IMR-90 (cell line): ENCODE data around the gene SAYSD1. TPM values are rescaled to one million over a fixed set of nuclear protein-coding genes. Genes with fewer than 3 reads are reported as not detected.

Experiments used
- ATAC-seq: fragments of 200-7000 bp; cut with Tn5 transposase; 2 replicates; pipeline ENCODE4 v1.9.1; 2020; ENCODE audit warnings: low read depth, mild to moderate bottlenecking, moderate library complexity
- BruUV-seq: library from RNA; stranded (reverse); fragments of 400-500 nt; replicated peaks from 2 replicates; lab custom pipeline; 2021; lab: Mats Ljungman, UMichigan
- CTCF ChIA-PET: fragments of 300-600 bp; formaldehyde crosslinking; extraction: SDS; loops from one replicate; lab custom pipeline; 2021; ENCODE audit warnings: antibody characterized with exemption; lab: Yijun Ruan, JAX
- POLR2A ChIA-PET: fragments of 300-600 bp; sonication (Branson Sonifier 250); formaldehyde crosslinking; loops from one replicate; lab custom pipeline; 2022; ENCODE audit warnings: antibody characterized with exemption; ENCODE audit not compliant: unreplicated experiment; lab: Charles Lee
- DNase-seq: peaks from one replicate; pipeline ENCODE4 v3.0.0; 2013
- H2AFZ ChIP-seq: replicated peaks from 2 replicates; pipeline ENCODE3; 2013; ENCODE audit warnings: low read length, mild to moderate bottlenecking; ENCODE audit not compliant: poor library complexity
- H2AK5ac ChIP-seq: 2 replicates; pipeline ENCODE4 v1.6.1; 2013; ENCODE audit warnings: low read depth, low read length, inconsistent platforms
- H2AK9ac ChIP-seq: replicated peaks from 2 replicates; pipeline ENCODE3; 2013; ENCODE audit warnings: mild to moderate bottlenecking, low read depth, low read length, moderate library complexity; ENCODE audit not compliant: poor library complexity
- H2BK120ac ChIP-seq: 2 replicates; pipeline ENCODE4 v1.6.1; 2013; ENCODE audit warnings: low read depth, low read length, inconsistent platforms
- H2BK15ac ChIP-seq: 3 replicates; pipeline ENCODE4 v1.6.1; 2013; ENCODE audit warnings: low read depth, low read length, inconsistent platforms
- H2BK20ac ChIP-seq: 2 replicates; pipeline ENCODE4 v1.6.1; 2013; ENCODE audit warnings: low read depth, mild to moderate bottlenecking, inconsistent platforms, low read length, moderate library complexity
- H2BK5ac ChIP-seq: 2 replicates; pipeline ENCODE4 v1.6.1; 2013; ENCODE audit warnings: mild to moderate bottlenecking, low read depth, low read length, inconsistent platforms; ENCODE audit not compliant: poor library complexity, severe bottlenecking
- H3K14ac ChIP-seq: replicated peaks from 2 replicates; pipeline ENCODE4 v1.6.1; 2013; ENCODE audit warnings: low read depth, low read length, inconsistent platforms
- H3K18ac ChIP-seq: 2 replicates; pipeline ENCODE4 v1.6.1; 2013; ENCODE audit warnings: low read depth, low read length, control low read depth
- H3K23ac ChIP-seq: 2 replicates; pipeline ENCODE4 v1.6.1; 2013; ENCODE audit warnings: low read depth, low read length, inconsistent platforms
- H3K27ac ChIP-seq: 2 replicates; pipeline ENCODE4 v1.5.1; 2013; ENCODE audit warnings: mild to moderate bottlenecking, control low read depth, low read length; ENCODE audit not compliant: insufficient read depth
- H3K27me3 ChIP-seq: 2 replicates; pipeline ENCODE4 v1.6.1; 2013; ENCODE audit warnings: low read length; ENCODE audit not compliant: control insufficient read depth, insufficient read depth
- H3K36me3 ChIP-seq: 2 replicates; pipeline ENCODE4 v1.6.1; 2013; ENCODE audit warnings: low read length, mixed read lengths; ENCODE audit not compliant: control insufficient read depth, insufficient read depth
- H3K4ac ChIP-seq: 2 replicates; pipeline ENCODE4 v1.6.1; 2013; ENCODE audit warnings: low read depth, low read length, inconsistent platforms
- H3K4me1 ChIP-seq: 2 replicates; pipeline ENCODE4 v1.6.1; 2013; ENCODE audit warnings: low read length, mixed read lengths; ENCODE audit not compliant: control insufficient read depth, insufficient read depth
- H3K4me2 ChIP-seq: 2 replicates; pipeline ENCODE4 v1.6.1; 2013; ENCODE audit warnings: low read depth, mild to moderate bottlenecking, control low read depth, low read length, moderate library complexity
- H3K4me3 ChIP-seq: 2 replicates; pipeline ENCODE4 v1.5.1; 2013; ENCODE audit warnings: low read depth, mild to moderate bottlenecking, control low read depth, low read length, moderate library complexity; ENCODE audit not compliant: insufficient read depth
- H3K56ac ChIP-seq: 2 replicates; pipeline ENCODE4 v1.6.1; 2013; ENCODE audit warnings: low read length, inconsistent platforms; ENCODE audit not compliant: insufficient read depth; ENCODE audit errors: extremely low read depth
- H3K79me1 ChIP-seq, 2 experiments: 2 replicates each; pipeline ENCODE4 v1.6.1; 2013; ENCODE audit warnings: low read length in 2 of 2, inconsistent platforms in 1 of 2, low read depth in 1 of 2
- H3K9ac ChIP-seq: 2 replicates; pipeline ENCODE4 v1.6.1; 2013; ENCODE audit warnings: low read depth, low read length, control low read depth
- H3K9me1 ChIP-seq: 2 replicates; pipeline ENCODE4 v1.6.1; 2013; ENCODE audit warnings: low read length, inconsistent platforms; ENCODE audit not compliant: insufficient read depth
- H3K9me3 ChIP-seq: 2 replicates; pipeline ENCODE4 v1.6.1; 2013; ENCODE audit warnings: low read length; ENCODE audit not compliant: control insufficient read depth, insufficient read depth
- H4K20me1 ChIP-seq: 2 replicates; pipeline ENCODE4 v1.6.1; 2013; ENCODE audit warnings: low read length, inconsistent platforms; ENCODE audit not compliant: insufficient read depth
- H4K5ac ChIP-seq: 2 replicates; pipeline ENCODE4 v1.6.1; 2013; ENCODE audit warnings: mild to moderate bottlenecking, low read depth, low read length, control low read depth
- H4K8ac ChIP-seq, 2 experiments: 2 replicates each; pipeline ENCODE4 v1.6.1; 2013; ENCODE audit warnings: low read depth in 2 of 2, low read length in 2 of 2, control low read depth in 1 of 2, inconsistent platforms in 1 of 2
- H4K91ac ChIP-seq: 2 replicates; pipeline ENCODE4 v1.6.1; 2013; ENCODE audit warnings: low read depth, low read length, inconsistent platforms; ENCODE audit not compliant: insufficient read depth
- BHLHE40 ChIP-seq: fragments of 150-350 bp; IDR thresholded peaks from 2 replicates; pipeline ENCODE4 v1.6.1; 2016; ENCODE audit warnings: mild to moderate bottlenecking, low read depth, low read length
- CEBPB ChIP-seq: IDR thresholded peaks from 2 replicates; pipeline ENCODE4 v1.6.1; 2012; ENCODE audit warnings: low read depth, low read length, improper control_type of control experiment
- MAFK ChIP-seq: IDR thresholded peaks from 2 replicates; pipeline ENCODE4 v1.6.1; 2012; ENCODE audit warnings: low read depth, low read length, improper control_type of control experiment
- MAZ ChIP-seq: IDR thresholded peaks from 2 replicates; pipeline ENCODE4 v1.6.1; 2012; ENCODE audit warnings: low read depth, mild to moderate bottlenecking, low read length, improper control_type of control experiment, moderate library complexity, borderline replicate concordance
- MXI1 ChIP-seq: IDR thresholded peaks from 2 replicates; pipeline ENCODE4 v1.6.1; 2012; ENCODE audit warnings: low read depth, mild to moderate bottlenecking, low read length, moderate library complexity, borderline replicate concordance
- NFE2L2 ChIP-seq: fragments of 150-350 bp; IDR thresholded peaks from 2 replicates; pipeline ENCODE4 v1.6.1; 2016; ENCODE audit warnings: low read depth, mild to moderate bottlenecking, low read length
- RAD21 ChIP-seq: IDR thresholded peaks from 2 replicates; pipeline ENCODE4 v1.6.1; 2012; ENCODE audit warnings: low read length, improper control_type of control experiment
- RCOR1 ChIP-seq: IDR thresholded peaks from 2 replicates; pipeline ENCODE4 v1.6.1; 2012; ENCODE audit warnings: mild to moderate bottlenecking, low read length, improper control_type of control experiment; ENCODE audit not compliant: insufficient replicate concordance
- RFX5 ChIP-seq: IDR thresholded peaks from 2 replicates; pipeline ENCODE4 v1.8.0; 2012; ENCODE audit warnings: low read depth, mild to moderate bottlenecking, low read length, moderate library complexity
- SMC3 ChIP-seq: fragments of 150-350 bp; IDR thresholded peaks from 2 replicates; pipeline ENCODE4 v1.6.1; 2016; ENCODE audit warnings: low read depth, mild to moderate bottlenecking, antibody characterized with exemption, low read length, moderate library complexity
- USF2 ChIP-seq: fragments of 150-350 bp; IDR thresholded peaks from 2 replicates; pipeline ENCODE4 v1.6.1; 2017; ENCODE audit warnings: mild to moderate bottlenecking, antibody characterized with exemption, low read length, low read depth
- WGBS, 2 experiments: methylation state at CpG; one replicate each; pipeline versions ENCODE4 v1.1.5 to v1.1.7; 2013; ENCODE audit warnings: missing lambda C conversion rate in 2 of 2; ENCODE audit not compliant: insufficient read length in 1 of 2; ENCODE audit errors: extremely low coverage in 2 of 2; 5-methylcytosine and 5-hydroxymethylcytosine counted together
- dilution Hi-C: fragments of 300-500 bp; cut with HindIII; formaldehyde crosslinking; loops from one replicate; pipeline ENCODE4 v1.14.3; 2018; ENCODE audit warnings: low sequenced_read_pairs; ENCODE audit not compliant: unreplicated experiment
- in situ Hi-C: fragments of 300-500 bp; cut with MboI; formaldehyde crosslinking; loops from 3 replicates; pipeline ENCODE4 v1.14.3; 2019; ENCODE audit warnings: low sequenced_read_pairs, inconsistent platforms, mixed read lengths
- intact Hi-C: fragments of 100-400 bp; cut with micrococcal nuclease; formaldehyde crosslinking; loops from 2 replicates; pipeline ENCODE4 v1.10.0; 2022
- polyA plus RNA-seq, 3 experiments: library from polyadenylated mRNA; depleted of rRNA; stranded (reverse); fragments of >200 nt; gene quantifications; 2 replicates each; pipeline ENCODE4 v1.2.3, GENCODE V29; 2012; ENCODE audit warnings: low replicate concordance in 1 of 3
- total RNA-seq: library from RNA; depleted of rRNA; stranded (reverse); fragments of >200 nt; gene quantifications from 2 replicates; pipeline ENCODE4 v1.2.3, GENCODE V29; 2012

Gene SAYSD1
- total and polyA plus RNA-seq, 2 of the 4 experiments (the other 2 are of a cell fraction): 5.7 to 5.9 TPM

GRCh38 chr6:39076623-39077535 lies 38.1 kb downstream of the SAYSD1 start:
- H2AK9ac ChIP-seq: no peak overlapping the region
- no peak overlapping the region for H4K8ac ChIP-seq
- H3K18ac ChIP-seq: no peak overlapping the region
- in situ Hi-C loops (no loop called here), dilution Hi-C loops (no loop called here), intact Hi-C loops (no loop called here)
- ChIA-PET CTCF (no interaction called here), POLR2A (no interaction called here)
- H2BK5ac ChIP-seq: no peak overlapping the region
- H3K27ac ChIP-seq: no peak overlapping the region
- no peak overlapping the region for H3K4me3 ChIP-seq
- H3K79me1 ChIP-seq: no peaks in the 10 kb centered on the region
- no peak overlapping the region for H2BK120ac ChIP-seq
- ATAC-seq: no peak
- H2BK20ac ChIP-seq: no peak overlapping the region
- TF ChIP-seq RAD21 (no peak), MAFK (no peak), USF2 (no peak), MXI1 (no peak), BHLHE40 (no peak), RFX5 (no peak), NFE2L2 (no peak), RCOR1 (no peak), MAZ (no peak), CEBPB (no peak), SMC3 (no peak)
- H2AFZ ChIP-seq: no peak overlapping the region
- no peaks in the 10 kb centered on the region for H4K20me1 ChIP-seq
- no peak overlapping the region for H3K14ac ChIP-seq
- no peaks in the 10 kb centered on the region for H3K36me3 ChIP-seq
- H4K91ac ChIP-seq: no peak overlapping the region
- H4K5ac ChIP-seq: no peak overlapping the region
- no peaks in the 10 kb centered on the region for H3K9me3 ChIP-seq
- H3K9ac ChIP-seq: no peak overlapping the region
- H3K4me1 ChIP-seq: no peaks in the 10 kb centered on the region
- no peak overlapping the region for H2AK5ac ChIP-seq
- H3K9me1 ChIP-seq: no peaks in the 10 kb centered on the region
- H3K27me3 ChIP-seq: no peaks in the 10 kb centered on the region; the same call in 1 of the 2 replicates
- no peak overlapping the region for H2BK15ac ChIP-seq
- BruUV-seq: no TSS peak
- no peak overlapping the region for H3K4ac ChIP-seq
- no CpG with 5 or more reads among the region's 9 CpGs for WGBS, 2 experiments
- no peak overlapping the region for H3K23ac ChIP-seq
- DNase-seq: no peak
- no peak overlapping the region for H3K4me2 ChIP-seq
- no peak overlapping the region for H3K56ac ChIP-seq
